Stimulated activated CD8-positive, alpha-beta memory T cell treated with anti-CD3 and anti-CD28 coated beads, Interleukin-15, amount 100 ng/mL, for 24 hours (primary cell): ENCODE measurements around the gene RAB6A.
A peak's percentile ranks its signal among the peaks of the same experiment; 100 is the strongest.
"Not testable (repeated sequence)": the region's sequence is repeated elsewhere in the genome, so short reads cannot be mapped to it uniquely, and the experiment has no call there.

Source experiments
- DNase-seq: peaks from one replicate; pipeline ENCODE4 v3.0.0-alpha.2; 2020; ENCODE audit warnings: low read depth

RAB6A gene

DNA sequence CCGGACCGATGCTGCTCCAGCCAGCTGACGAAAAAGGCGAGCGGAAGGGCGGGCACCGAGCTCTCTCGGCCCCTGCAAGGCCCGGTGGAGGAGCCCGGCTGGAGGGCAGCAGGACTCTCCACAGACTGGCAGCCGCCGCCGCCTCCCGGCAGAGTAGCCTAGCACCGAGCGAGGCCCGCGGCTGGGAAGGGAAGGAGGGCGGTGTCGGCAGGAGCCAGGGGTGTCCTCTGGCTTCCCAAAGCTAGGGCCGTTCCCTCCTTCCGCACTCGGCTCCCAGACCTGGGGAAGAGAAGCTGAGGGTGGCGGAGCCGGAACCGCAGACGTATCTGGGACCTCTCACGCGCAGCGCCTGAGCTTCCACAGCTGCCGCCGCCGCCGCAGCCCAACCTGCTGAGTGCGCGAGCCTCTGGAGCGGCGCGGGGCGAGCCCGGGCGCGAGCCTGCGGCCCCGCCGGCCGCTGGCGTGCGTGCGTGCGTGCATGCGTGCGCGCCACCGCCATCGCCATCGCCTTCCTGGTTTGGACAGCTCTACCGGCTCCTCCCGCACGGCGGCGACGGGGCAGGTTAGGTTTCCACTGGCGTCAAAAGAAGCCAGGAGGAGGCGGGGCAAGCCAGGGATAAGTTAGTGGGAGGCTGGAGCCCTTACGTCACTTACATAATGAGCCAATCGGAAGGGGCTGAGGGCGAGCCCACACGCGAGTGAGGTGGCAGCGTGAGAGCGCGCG lies at the start of gene RAB6A:
Gene RAB6A, minus strand, starts transcription at position 396 of the 724 bp plus-strand sequence. CDS start 439 bp downstream, outside the sequence.
- DNase-seq: peak; percentile 90

DNA sequence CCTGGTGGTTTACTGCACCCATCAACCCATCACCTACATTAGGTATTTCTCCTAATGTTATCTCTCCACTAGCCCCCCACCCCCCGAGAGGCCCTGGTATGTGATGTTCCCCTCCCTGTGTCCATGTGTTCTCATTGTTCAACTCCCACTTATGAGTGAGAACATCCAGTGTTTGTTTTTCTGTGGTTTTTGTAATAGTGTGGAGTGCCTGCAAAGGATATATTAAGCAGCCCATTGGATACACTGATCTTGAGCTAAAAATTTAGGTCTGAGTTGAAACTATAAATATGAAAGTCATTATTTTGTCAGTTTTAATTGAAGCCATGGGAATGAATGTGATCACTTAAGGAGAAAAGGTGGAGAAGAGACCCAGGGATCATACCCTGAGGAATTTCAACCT lies 49.8 kb upstream of the RAB6A start:
- DNase-seq: no peak

DNA sequence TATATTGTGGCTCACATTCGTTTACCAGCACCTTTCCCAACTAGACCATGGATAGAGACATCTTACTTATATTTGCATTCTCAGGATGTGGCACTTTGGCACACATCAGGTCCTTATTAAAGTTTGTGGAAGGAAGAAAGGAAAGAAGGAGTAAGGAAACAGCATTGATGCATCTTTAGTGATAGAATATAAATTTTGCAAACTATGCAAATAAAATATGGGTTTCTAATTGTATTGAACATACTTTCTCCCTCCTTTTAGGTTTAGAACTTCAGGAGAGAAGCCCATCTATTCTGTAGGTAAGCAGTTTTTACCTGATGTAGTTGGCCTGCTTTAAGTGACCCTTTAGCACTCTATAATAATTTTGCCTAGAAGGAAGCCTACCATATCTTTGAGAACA lies 47.2 kb upstream of the RAB6A start:
- DNase-seq: no peak

DNA sequence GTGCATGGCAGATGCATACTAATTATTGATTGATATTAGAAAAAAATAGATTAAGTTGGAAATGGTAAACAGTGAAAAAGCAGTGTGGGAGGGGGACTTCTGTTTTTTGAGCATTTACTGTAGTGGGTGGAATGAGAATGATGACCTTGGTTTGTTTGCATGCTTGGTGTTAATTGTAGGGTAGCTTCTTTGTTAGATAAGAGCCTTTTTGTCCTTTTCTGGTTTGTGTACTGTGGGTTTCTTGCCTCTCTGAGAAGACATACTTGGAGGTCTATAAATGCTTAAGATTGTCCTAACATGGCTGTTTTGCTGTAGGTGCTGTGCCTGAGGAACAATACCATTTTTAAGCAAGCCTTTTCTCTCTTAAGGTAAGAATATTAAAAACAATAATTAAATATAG lies 43.8 kb upstream of the RAB6A start:
- DNase-seq: no peak

DNA sequence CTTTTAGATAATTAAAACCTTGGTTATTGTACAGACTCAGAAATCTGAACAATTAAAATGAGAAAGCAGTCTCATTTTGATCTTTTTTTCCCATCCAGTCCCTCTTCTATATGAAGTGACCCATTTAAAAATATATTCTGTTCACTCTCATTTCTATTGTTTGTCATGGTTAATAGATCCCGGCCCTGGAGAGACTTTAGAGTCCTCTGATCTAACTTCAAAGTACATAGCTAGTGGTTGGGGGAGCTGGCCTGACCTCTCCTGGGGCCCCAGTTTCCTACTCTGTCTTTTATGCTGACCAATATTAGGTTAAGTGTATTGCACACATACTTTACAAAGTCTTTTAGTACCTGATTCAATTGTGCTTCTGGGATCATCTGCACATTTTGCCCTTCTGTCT lies 40.3 kb upstream of the RAB6A start:
- no peak for DNase-seq

DNA sequence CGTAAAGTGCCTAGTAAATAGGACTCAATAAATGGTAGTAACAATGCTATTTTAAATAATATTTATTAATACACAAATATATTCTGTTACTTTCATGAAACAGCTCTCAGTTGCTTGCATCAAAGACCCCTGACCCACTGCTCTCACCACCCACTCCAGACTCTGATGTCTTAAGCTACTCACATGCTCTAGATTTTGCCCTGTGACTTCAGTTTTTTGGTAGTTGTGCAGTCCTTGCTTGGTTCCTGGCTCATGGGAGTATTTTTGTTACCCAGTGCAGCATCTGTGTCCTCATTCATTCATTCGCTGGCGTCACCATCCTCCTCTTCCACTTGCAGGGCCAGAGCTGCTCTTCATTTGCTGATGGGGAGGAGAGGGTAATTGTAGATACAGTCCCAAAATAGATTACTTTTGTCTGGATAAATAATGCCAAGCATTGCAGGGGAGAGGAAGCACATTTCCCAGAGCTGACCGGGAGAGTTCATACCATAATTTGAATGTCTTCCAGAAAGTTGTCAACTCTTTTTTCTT lies 39.5 kb upstream of the RAB6A start:
- DNase-seq: no peak

DNA sequence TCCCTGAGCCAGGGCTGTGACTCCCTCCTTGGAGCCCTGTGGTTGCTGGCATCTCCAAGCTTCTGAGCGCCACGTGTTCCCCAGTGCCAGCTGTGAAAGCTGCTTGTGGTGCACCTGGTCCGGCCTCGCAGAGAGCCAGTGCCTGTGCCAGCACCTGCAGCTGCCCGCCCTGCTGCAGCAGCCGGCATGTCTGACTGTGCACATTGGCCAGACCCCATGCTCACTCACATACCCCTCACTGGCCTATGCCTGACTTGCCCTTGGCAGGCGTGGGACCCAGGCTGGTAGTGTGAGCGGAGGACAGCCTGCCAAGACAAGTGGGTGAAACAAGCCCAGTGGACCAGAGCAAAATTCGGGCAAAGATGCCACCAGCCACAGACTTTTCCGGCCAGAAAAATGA lies 36.6 kb upstream of the RAB6A start:
- no peak for DNase-seq

DNA sequence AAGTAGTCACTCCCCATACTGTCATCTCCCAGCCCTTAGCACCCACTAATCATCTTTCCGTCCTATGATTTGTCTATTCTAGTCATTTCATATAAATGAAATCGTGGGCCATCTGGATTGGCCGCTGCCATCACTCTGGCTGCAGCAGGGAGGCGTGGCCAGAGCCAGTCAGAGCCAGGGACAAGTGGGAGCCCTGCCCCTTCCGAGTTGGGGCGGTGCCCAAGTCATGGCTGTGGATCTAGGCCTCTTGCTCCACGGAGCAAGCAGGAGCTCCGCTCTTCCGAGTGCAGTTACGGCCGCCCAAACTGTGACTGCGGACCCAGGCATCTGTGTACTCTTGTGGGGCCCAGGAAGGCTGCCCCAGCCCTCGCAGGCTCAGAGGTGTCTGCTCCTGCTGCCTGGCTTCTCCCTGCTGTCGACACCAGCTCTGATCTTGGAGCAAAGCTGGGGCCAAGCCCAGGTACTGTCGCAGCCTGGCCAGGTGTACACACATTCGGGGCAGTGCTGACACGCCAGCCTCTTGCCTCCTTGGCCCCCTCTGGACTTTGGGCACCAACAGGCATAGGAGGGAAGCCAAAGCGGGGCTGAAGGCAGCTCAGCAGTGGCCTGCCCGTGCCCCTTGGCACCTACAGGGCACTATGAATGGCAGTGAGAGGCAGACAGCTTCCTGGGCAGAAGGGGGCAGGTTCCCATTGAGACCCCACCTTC lies 35.2 kb upstream of the RAB6A start:
- DNase-seq: no peak

DNA sequence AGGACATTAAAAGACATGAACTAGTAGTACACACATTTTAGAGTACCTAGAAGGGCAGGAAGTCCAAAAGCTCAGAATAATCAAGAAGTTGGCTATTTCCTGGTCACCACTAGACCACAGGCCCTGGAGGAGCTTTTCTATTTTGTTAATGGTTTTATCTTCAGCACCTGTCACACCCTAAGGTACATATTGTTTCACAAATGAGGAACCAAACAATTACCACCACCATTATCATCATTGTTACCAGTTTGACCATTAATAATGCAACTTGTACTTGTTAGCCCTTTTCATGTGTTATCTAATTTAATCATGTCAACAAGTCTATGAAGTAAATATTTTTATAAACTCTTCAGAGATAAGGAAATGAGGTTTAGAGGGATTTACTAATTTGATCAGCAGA lies 31.7 kb upstream of the RAB6A start:
- DNase-seq: no peak

DNA sequence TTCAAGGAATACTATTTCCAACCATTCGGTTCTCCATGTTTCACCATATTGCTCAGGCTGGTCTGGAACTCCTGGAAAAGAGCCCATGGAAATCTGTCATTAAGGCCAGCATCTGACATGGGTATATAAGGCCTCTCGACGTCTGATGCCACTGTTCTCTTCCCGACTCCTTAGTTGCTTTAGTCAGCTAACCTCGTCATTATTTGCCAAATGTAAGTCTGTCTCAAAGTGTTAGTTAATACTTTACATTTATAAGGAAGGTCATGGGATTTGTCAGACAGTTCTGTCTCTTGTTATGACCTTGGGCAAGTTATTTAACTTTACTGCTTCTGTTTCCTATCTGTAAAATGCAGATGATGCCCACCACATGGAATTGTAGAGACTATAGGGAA lies 28.4 kb upstream of the RAB6A start:
- DNase-seq: no peak

DNA sequence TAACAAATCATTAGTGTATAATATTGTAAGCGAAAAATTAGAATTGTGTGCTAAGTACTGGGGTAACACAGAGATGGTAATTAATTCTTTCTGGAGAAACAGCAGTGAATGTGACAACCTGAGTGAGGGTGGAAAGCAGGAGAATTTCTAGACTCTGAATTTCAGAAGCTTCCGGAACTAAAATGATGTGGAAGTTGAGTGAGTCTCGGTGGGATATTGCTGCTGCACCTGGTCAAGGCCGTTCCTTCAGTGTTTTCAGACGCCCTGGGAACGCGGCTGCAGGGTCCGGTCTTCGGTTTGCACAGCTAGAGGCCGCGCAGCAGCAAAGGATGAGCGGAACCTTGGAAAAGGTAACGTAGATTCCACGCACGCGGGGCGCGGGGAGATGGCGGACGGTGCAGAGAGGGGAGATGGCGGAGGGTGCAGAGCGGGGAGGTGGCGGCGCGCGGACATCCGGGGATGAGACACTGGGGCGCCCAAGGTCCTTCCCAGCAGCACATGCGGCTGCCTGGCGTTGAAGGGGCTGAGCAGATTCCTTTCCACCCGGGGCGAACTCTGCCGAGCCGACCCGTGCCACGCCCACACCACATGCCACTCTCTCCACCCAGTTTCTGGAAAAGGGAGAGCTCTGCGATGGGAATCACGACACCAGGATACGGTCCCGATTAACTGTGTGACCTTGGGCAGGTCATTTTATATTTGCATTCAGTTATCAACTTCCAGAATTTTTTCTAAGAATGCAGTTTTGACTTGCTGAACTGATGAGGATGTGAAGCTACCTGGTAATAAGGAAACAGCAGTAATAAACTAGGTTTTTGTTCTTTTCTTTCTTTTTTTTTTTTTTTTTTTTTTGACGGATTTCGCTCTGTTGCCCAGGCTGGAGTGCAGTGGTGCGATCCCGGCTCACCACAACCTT lies 27.0 kb upstream of the RAB6A start, which contains the start of gene MRPL48:
Gene MRPL48, plus strand, starts transcription at position 232 of the 916 bp plus-strand sequence. Its CDS starts 98 bp downstream, at position 330.
- peak; percentile 73 for DNase-seq

DNA sequence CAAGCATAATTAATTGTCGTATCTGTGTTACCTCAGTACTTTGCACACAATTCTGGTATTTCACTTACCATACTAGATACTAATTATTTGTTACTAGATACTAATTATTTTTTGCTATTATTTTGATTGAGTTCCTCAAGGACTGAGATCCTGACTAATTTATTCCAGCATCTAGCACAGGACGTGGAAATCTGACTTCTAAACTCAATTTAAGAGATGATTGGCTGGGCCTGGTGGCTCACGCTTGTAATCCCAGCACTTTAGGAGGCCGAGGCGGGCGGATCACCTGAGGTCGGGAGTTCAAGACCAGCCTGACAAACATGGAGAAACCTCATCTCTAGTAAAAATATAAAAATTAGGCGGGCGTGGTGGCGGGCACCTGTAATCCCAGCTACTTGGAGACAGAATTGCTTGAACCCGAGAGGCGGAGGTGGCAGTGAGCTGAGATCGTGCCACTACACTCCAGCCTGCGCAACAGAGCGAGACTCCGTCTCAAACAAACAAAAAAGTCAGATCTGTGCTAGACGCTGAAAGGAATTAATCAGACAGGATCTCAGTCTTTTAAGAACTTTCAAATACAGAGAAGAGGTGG lies 26.3 kb upstream of the RAB6A start:
- no peak for DNase-seq

DNA sequence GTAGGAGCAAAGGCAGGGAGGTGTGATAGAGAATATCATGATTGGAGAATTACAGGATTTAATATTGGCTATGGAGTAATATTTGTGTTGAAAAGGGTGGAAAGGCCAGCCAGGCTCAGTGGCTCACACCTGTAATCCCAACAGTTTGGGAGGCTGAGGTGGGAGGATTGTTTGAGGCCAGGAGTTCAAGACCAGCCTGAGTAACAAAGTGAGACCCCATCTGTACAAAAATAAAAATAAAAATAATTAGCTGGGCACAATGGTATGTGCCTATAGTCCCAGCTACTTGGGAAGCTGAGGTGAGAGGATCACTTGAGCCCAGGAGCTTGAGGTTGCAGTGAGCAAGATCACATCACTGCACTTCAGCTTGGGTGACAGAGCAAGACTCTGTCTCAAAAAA lies 24.6 kb upstream of the RAB6A start:
- DNase-seq: not testable (repeated sequence)

DNA sequence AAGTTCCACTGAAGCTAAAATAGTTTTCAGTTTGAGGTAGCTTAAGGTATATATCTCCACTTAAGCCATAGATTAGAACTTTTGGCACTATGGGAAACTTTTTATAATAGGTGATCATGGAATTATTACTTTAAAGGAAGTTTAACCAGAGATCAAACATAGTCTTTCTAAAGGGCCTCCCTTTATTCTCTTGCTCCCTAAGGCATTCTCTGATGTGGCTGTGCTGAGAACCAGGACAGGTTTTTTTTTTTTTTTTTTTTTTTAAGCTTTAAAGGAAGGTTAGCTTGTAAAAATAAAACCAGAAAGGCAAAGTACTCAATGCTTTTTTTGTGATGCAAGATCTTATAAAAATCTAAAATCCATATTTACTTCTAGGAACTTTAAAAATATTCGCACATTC lies 23.9 kb upstream of the RAB6A start:
- no peak for DNase-seq

DNA sequence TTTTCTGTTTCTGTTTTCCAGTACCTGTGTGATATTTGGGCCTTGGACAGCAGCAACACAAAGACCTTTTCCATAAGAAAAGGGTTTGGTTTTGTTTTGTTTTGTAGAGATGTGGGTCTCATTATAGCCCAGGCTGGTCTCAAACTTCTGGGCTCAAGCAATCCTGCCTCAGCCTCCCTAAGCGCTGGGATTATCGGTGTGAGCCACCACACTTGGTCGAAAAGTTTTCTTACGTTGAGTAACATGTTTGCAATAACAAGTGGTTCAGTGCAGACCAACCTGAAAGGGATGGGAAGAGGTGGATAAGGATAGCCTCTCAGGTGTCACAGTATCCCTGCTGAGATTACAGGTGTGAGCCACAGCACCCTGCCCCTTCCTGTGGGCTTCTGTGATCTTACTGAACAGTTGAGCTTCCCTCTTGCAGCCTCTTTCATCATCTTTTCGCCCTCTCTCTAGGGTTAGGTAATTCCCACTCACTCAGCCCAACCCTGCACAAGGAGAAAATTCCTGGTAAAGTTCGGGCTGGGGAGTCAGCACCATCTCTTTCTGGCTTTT lies 23.3 kb upstream of the RAB6A start:
- DNase-seq: no peak

DNA sequence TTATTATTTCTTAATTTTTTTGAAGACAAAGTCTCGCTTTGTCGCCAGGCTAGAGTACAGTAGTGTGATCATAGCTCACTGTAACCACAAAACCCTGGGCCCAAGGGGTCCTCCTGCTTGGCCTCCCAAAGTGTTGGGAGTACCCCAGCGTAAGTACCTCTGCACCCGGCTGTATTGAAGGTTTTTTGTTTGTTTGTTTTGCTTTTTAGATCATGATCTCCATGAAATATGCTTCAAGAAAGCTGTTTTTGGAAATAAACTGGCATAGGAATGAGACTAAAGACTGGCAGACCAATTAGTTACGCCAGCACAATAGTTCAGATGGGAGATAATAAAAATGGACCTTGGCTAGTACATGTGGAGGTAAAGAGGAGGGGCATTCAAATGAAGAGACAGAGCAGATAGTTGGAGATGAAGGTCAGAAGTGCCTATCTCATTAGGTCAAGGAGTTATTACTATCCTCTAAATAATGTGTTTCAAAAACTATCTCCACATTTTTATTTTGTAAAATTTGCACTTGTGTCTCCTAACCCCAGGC lies 22.7 kb upstream of the RAB6A start:
- DNase-seq: no peak

DNA sequence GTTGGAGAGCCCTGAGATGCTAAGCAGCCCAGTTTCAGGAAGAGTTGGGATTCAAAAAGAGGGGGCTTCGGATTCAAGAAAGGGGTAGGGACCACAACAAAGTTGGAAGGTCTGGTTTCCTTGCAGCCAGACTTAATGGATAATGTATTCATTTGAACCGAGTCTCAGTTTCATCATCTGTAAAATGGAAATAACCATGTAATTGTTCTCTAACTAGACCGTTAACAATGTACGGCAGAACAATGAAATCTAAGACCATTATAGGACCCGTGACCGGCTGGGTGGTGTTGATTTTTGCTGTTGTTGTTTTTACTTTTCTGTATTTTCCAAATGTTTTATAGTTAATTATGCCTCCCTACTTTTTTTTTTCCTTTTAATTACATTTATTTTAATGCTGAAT lies 20.4 kb upstream of the RAB6A start:
- no peak for DNase-seq

DNA sequence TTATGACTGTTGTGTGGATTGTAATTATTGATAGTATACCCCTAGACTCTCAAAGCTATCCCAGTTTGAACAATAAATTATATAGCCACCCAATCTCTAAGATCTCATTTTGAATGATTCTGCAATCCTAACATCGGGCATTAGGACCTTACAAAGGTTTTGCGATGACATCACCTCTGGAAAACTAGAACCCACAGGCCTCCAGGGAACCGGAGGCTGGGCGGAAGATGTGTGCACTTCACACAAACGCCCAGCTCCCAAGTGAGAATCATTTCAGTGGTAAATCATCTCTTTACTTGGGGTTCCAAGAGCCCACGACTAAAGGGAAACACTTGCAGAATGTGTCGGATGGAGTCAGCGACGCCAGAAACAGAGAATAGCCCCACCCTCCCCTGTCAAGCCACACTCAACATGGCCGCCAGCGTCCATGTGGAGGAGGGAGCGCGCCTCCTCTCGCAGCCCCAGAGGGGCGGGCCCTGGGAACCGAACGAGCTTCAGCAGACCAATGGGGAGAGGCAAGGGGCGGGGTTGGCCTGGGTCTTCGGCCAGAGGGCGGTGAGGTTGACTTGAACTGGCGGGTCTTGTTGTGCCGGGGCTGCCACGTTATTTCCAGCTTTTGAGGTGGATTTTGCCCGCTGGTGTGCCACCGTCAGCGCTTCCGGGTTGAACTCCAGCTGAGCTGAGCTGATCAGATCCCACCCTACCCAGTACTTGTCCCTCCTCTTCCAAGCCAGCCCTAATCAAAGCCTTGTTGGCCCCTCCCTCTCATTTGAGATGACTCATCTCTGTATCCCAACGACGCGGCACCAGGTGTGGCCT lies 18.4 kb upstream of the RAB6A start:
- DNase-seq: peak; percentile 84

DNA sequence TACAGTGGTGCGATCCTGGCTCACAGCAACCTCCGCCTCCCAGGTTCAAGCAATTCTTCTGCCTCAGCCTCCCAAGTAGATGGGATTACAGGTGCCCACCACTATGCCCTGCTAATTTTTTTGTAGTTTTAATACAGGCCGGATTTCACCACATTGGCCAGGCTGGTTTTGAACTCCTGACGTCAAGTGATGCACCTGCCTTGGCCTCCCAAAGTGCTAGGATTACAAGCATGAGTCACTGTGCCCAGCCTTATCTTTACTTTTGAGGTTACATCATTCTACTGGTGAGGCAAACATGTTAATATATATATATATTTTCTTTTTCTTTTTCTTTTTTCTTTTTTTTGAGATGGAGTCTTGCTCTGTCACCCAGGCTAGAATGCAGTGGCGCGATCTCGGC lies 9.9 kb upstream of the RAB6A start:
- not testable (repeated sequence) for DNase-seq

DNA sequence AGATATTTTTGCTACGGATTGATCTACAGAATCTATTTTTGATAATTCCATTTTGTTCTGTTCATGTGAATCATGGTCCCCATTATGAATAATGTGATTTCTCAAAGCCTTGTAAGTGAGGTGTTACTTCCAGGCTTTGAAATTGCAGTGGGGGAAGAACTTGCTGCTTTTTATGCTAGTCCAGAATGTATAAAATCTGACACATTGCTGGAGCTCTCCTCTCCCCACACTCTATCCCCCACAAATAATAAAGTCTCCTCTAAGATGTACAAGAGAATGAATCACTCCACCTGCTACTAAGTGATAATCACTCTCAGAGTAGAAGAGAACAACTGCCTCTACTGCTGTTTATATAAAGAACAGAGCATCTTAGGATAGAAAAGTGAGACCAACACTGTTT lies 5.9 kb upstream of the RAB6A start:
- DNase-seq: no peak
